ENCODE measurements around the gene GALNT8.
"Not testable (repeated sequence)": the region's sequence is repeated elsewhere in the genome, so short reads cannot be mapped to it uniquely, and the experiment has no call there.

GALNT8 gene

GRCh38 chr12:4742416-4742970 lies 22.3 kb downstream of the GALNT8 start:
- DNase-seq (ENCODE audit: low read depth in 4 of 4, low spot score in 1 of 4) = no peak

- DNase-seq (ENCODE audit: low read depth in 4 of 4, low spot score in 1 of 4) = no peak
Observed at GRCh38 chr12:4743046-4743445, 22.8 kb downstream of the GALNT8 start.

GRCh38 chr12:4744709-4745108 lies 24.5 kb downstream of the GALNT8 start:
- DNase-seq (ENCODE audit: low read depth in 4 of 4, low spot score in 1 of 4) = no peak

- DNase-seq (ENCODE audit: low read depth in 4 of 4, low spot score in 1 of 4) = no peak
Observed at GRCh38 chr12:4745249-4745648, 25.0 kb downstream of the GALNT8 start.

GRCh38 chr12:4751654-4752053 lies 31.5 kb downstream of the GALNT8 start:
- not testable (repeated sequence) for DNase-seq (ENCODE audit: low read depth in 4 of 4, low spot score in 1 of 4)

GRCh38 chr12:4762773-4763172 lies 42.6 kb downstream of the GALNT8 start:
- DNase-seq (ENCODE audit: low read depth in 4 of 4, low spot score in 1 of 4) = no peak

GRCh38 chr12:4763549-4763948 lies 43.3 kb downstream of the GALNT8 start:
- no peak for DNase-seq (ENCODE audit: low read depth in 4 of 4, low spot score in 1 of 4)

- DNase-seq (ENCODE audit: low read depth in 4 of 4, low spot score in 1 of 4) = no peak
Observed at GRCh38 chr12:4766445-4766844, 46.2 kb downstream of the GALNT8 start.

- no peak for DNase-seq (ENCODE audit: low read depth in 4 of 4, low spot score in 1 of 4)
Observed at GRCh38 chr12:4767186-4767585, 47.0 kb downstream of the GALNT8 start.

- no peak for DNase-seq (ENCODE audit: low read depth in 4 of 4, low spot score in 1 of 4)
Observed at GRCh38 chr12:4768341-4768740, 48.1 kb downstream of the GALNT8 start.

GRCh38 chr12:4769073-4769472 lies 48.9 kb downstream of the GALNT8 start:
- no peak for DNase-seq (ENCODE audit: low read depth in 4 of 4, low spot score in 1 of 4)

- DNase-seq (ENCODE audit: low read depth in 4 of 4, low spot score in 1 of 4) = no peak
Observed at GRCh38 chr12:4771172-4771959, 51.2 kb downstream of the GALNT8 start.

GRCh38 chr12:4771960-4772566 lies 51.9 kb downstream of the GALNT8 start:
- DNase-seq (ENCODE audit: low read depth in 4 of 4, low spot score in 1 of 4) = no peak

GRCh38 chr12:4775936-4776335 lies 55.7 kb downstream of the GALNT8 start:
- no peak for DNase-seq (ENCODE audit: low read depth in 4 of 4, low spot score in 1 of 4)

- DNase-seq (ENCODE audit: low read depth in 4 of 4, low spot score in 1 of 4) = no peak
Observed at GRCh38 chr12:4779749-4780148, 59.5 kb downstream of the GALNT8 start.

GRCh38 chr12:4780641-4781611 lies 60.7 kb downstream of the GALNT8 start:
- no peak for DNase-seq (ENCODE audit: low read depth in 4 of 4, low spot score in 1 of 4)

- no peak for DNase-seq (ENCODE audit: low read depth in 4 of 4, low spot score in 1 of 4)
Observed at GRCh38 chr12:4784404-4785054, 64.3 kb downstream of the GALNT8 start.

GRCh38 chr12:4786795-4787194 lies 66.6 kb downstream of the GALNT8 start:
- DNase-seq (ENCODE audit: low read depth in 4 of 4, low spot score in 1 of 4) = no peak

GRCh38 chr12:4787965-4788364 lies 67.8 kb downstream of the GALNT8 start:
- no peak for DNase-seq (ENCODE audit: low read depth in 4 of 4, low spot score in 1 of 4)

- DNase-seq (ENCODE audit: low read depth in 4 of 4, low spot score in 1 of 4) = no peak
Observed at GRCh38 chr12:4789776-4790175, 69.6 kb downstream of the GALNT8 start.

GRCh38 chr12:4791497-4791896 lies 71.3 kb downstream of the GALNT8 start:
- DNase-seq (ENCODE audit: low read depth in 4 of 4, low spot score in 1 of 4) = no peak
